Measurements from ENCODE around the gene ZNF385B.

ZNF385B gene

DNA sequence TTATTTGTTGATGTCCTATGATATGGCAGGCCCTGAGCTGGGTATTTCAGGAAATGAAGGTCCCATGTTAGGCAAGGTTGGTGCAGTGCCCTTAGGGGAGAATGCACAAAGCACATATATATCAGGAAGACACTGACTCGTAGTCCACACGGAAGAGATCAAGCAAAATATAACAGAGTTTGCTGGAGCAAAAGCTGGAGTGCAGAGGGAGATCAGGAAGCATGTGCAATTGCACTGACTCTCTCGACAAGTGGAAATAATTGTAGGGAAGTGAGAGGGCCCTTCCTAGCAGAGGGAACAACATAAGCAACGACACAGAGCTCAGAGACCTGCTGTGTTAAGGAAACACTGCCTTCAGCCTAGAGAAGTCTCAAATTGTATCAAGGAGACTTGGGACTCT is 4.2 kb downstream of the ZNF385B start:
- H3K9ac ChIP-seq (ENCODE audit: low read length in 5 of 5) = no peak overlapping the region
- peaks cover 3 to 19% (median 16%) of the 10 kb centered on the region in 5 donors for H3K27me3 ChIP-seq (ENCODE audit: control insufficient read depth in 5 of 5, insufficient read depth in 4 of 5, low read length in 5 of 5)
- no peak overlapping the region for H3K4me3 ChIP-seq (ENCODE audit: low read depth in 1 of 5, low read length in 5 of 5)
- H3K4me1 ChIP-seq (ENCODE audit: control insufficient read depth in 5 of 5, insufficient read depth in 5 of 5, low read length in 5 of 5) = peaks cover 0 to 20% (median 17%) of the 10 kb centered on the region in 5 donors
- H3K9me3 ChIP-seq (ENCODE audit: control insufficient read depth in 5 of 5, low read length in 5 of 5) = no peaks in the 10 kb centered on the region
- H3K27ac ChIP-seq (ENCODE audit: low read depth, low read length) = no peak overlapping the region
- no peaks in the 10 kb centered on the region for H3K36me3 ChIP-seq (ENCODE audit: control insufficient read depth in 5 of 5, insufficient read depth in 5 of 5, low read length in 5 of 5)

DNA sequence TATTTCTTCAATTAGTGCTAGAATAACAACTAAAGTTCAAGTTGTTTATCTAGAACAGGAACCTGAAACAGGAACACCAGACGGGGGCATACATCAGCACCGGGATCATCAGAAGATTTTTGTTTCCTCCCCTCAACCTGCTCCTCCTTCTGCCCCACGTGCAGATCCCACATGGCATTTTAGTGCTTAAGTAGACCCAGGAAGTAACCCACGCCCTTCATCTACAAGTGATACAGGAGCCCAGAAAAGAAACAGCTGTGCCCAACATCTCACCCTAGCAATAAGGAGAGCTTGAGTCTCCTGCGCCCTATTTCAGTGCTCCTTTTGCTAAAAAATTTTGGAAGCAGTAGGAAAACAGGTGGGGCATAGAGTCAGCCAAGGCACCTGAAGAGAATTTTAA is 5.2 kb downstream of the ZNF385B start:
- Histone ChIP-seq H3K4me3 (ENCODE audit: low read depth in 1 of 5, low read length in 5 of 5) (no peak overlapping the region), H3K9ac (ENCODE audit: low read length in 5 of 5) (no peak overlapping the region), H3K4me1 (ENCODE audit: control insufficient read depth in 5 of 5, insufficient read depth in 5 of 5, low read length in 5 of 5) (peaks cover 0 to 13% (median 10%) of the 10 kb centered on the region in 5 donors), H3K36me3 (ENCODE audit: control insufficient read depth in 5 of 5, insufficient read depth in 5 of 5, low read length in 5 of 5) (no peaks in the 10 kb centered on the region), H3K27ac (ENCODE audit: low read depth, low read length) (no peak overlapping the region), H3K9me3 (ENCODE audit: control insufficient read depth in 5 of 5, low read length in 5 of 5) (no peaks in the 10 kb centered on the region), H3K27me3 (ENCODE audit: control insufficient read depth in 5 of 5, insufficient read depth in 4 of 5, low read length in 5 of 5) (peaks cover 0 to 16% (median 10%) of the 10 kb centered on the region in 5 donors)

DNA sequence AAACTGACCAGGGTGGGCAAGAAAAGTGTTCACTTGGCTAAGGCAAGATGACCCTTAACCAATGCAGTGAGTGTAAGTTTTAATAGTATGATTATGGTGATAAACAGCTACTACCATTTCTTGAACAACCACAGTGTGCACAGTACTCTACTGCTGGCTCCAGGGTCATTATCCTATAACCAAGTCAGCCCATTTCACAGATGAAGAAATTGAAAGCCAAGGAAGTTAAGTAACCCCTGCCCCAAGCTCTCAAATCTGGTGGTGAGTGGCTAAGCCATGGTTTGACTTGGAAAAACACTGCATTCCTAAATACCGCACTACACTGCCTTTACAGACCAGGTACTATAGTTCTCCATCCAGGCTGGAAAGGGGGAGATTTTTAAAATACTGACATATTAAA is 5.7 kb downstream of the ZNF385B start:
- H3K4me1 ChIP-seq (ENCODE audit: control insufficient read depth in 5 of 5, insufficient read depth in 5 of 5, low read length in 5 of 5) = peaks cover 0 to 8% (median 6%) of the 10 kb centered on the region in 5 donors
- no peak overlapping the region for H3K9ac ChIP-seq (ENCODE audit: low read length in 5 of 5)
- H3K9me3 ChIP-seq (ENCODE audit: control insufficient read depth in 5 of 5, low read length in 5 of 5) = no peaks in the 10 kb centered on the region
- no peak overlapping the region for H3K27ac ChIP-seq (ENCODE audit: low read depth, low read length)
- H3K36me3 ChIP-seq (ENCODE audit: control insufficient read depth in 5 of 5, insufficient read depth in 5 of 5, low read length in 5 of 5) = no peaks in the 10 kb centered on the region
- no peak overlapping the region for H3K4me3 ChIP-seq (ENCODE audit: low read depth in 1 of 5, low read length in 5 of 5)
- peaks cover 0 to 13% (median 9%) of the 10 kb centered on the region in 5 donors for H3K27me3 ChIP-seq (ENCODE audit: control insufficient read depth in 5 of 5, insufficient read depth in 4 of 5, low read length in 5 of 5)

DNA sequence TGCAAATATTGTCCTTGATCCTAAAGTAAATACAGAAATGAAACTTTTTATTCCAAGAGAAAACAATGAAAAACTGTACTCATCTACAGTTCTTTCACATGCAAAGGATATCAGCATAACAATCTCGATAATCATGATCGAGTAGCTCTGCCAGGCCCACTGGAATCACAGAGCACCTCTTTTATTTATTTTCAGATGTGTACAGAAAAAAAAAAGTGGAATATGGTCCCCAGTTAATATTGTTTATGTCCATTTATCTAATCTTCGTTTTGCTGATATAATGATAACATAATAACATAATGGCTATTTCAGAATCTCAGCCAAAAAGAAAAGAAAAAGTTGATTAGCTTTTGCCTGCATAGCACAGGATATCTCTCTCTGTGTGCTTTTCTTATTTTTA is 6.5 kb downstream of the ZNF385B start:
- peaks cover 0 to 7% (median 2%) of the 10 kb centered on the region in 5 donors for H3K27me3 ChIP-seq (ENCODE audit: control insufficient read depth in 5 of 5, insufficient read depth in 4 of 5, low read length in 5 of 5)
- no peak overlapping the region for H3K9ac ChIP-seq (ENCODE audit: low read length in 5 of 5)
- no peak overlapping the region for H3K4me3 ChIP-seq (ENCODE audit: low read depth in 1 of 5, low read length in 5 of 5)
- no peak overlapping the region for H3K27ac ChIP-seq (ENCODE audit: low read depth, low read length)
- H3K9me3 ChIP-seq (ENCODE audit: control insufficient read depth in 5 of 5, low read length in 5 of 5) = no peaks in the 10 kb centered on the region
- H3K4me1 ChIP-seq (ENCODE audit: control insufficient read depth in 5 of 5, insufficient read depth in 5 of 5, low read length in 5 of 5) = peaks cover 0 to under 1% (median 0%) of the 10 kb centered on the region in 5 donors
- no peaks in the 10 kb centered on the region for H3K36me3 ChIP-seq (ENCODE audit: control insufficient read depth in 5 of 5, insufficient read depth in 5 of 5, low read length in 5 of 5)

DNA sequence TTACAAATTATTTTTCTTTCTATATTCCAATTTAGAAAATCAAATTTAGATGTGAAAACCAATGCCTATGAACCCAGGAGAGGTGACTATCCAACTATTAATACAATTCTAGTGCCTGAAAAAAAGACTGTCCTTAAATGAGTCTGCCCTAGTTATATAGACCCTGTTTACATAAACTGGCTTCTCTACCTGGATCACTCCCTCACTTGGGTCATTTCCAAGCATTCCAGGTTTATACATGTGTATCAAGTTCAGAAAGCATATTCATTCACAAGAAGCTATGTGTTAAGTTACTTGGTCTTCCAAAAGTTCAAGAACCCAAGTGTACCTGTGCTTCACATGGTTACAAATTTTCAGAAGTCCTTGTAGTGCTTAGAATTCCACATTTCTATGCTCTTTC is 8.3 kb downstream of the ZNF385B start:
- peaks cover 0 to 2% (median 0%) of the 10 kb centered on the region in 5 donors for H3K27me3 ChIP-seq (ENCODE audit: control insufficient read depth in 5 of 5, insufficient read depth in 4 of 5, low read length in 5 of 5)
- H3K9ac ChIP-seq (ENCODE audit: low read length in 5 of 5) = no peak overlapping the region

DNA sequence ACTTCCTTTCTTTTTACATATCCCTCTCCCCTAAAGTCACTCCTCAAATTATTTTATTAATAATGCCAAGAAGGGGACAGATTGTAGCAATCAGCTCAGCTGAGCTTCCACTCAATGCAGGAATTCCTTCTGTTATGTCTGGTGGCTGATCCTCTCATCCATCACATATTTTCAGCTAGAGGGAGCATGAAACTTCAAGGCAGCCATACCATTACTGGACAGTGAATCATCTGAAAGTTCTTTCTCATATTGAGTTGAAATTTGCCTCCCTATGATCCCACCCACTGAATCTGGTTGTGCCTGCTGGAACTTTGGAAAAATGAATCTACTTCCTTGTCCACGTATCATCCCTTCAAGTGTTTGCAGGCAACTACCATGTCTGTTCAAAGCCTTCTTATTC is 11.2 kb downstream of the ZNF385B start:
- H3K9me3 ChIP-seq (ENCODE audit: control insufficient read depth in 5 of 5, low read length in 5 of 5) = no peaks in the 10 kb centered on the region
- no peaks in the 10 kb centered on the region for H3K36me3 ChIP-seq (ENCODE audit: control insufficient read depth in 5 of 5, insufficient read depth in 5 of 5, low read length in 5 of 5)
- H3K4me1 ChIP-seq (ENCODE audit: control insufficient read depth in 5 of 5, insufficient read depth in 5 of 5, low read length in 5 of 5) = no peaks in the 10 kb centered on the region
- no peak overlapping the region for H3K9ac ChIP-seq (ENCODE audit: low read length in 5 of 5)
- H3K27me3 ChIP-seq (ENCODE audit: control insufficient read depth in 5 of 5, insufficient read depth in 4 of 5, low read length in 5 of 5) = no peaks in the 10 kb centered on the region
- H3K4me3 ChIP-seq (ENCODE audit: low read depth in 1 of 5, low read length in 5 of 5) = no peak overlapping the region
- H3K27ac ChIP-seq (ENCODE audit: low read depth, low read length) = no peak overlapping the region

More for the DNA sequence above, 8.3 kb downstream of the ZNF385B start:
- no peak overlapping the region for H3K4me3 ChIP-seq (ENCODE audit: low read depth in 1 of 5, low read length in 5 of 5)
- no peaks in the 10 kb centered on the region for H3K4me1 ChIP-seq (ENCODE audit: control insufficient read depth in 5 of 5, insufficient read depth in 5 of 5, low read length in 5 of 5)
- no peak overlapping the region for H3K27ac ChIP-seq (ENCODE audit: low read depth, low read length)
- no peaks in the 10 kb centered on the region for H3K9me3 ChIP-seq (ENCODE audit: control insufficient read depth in 5 of 5, low read length in 5 of 5)
- no peaks in the 10 kb centered on the region for H3K36me3 ChIP-seq (ENCODE audit: control insufficient read depth in 5 of 5, insufficient read depth in 5 of 5, low read length in 5 of 5)

DNA sequence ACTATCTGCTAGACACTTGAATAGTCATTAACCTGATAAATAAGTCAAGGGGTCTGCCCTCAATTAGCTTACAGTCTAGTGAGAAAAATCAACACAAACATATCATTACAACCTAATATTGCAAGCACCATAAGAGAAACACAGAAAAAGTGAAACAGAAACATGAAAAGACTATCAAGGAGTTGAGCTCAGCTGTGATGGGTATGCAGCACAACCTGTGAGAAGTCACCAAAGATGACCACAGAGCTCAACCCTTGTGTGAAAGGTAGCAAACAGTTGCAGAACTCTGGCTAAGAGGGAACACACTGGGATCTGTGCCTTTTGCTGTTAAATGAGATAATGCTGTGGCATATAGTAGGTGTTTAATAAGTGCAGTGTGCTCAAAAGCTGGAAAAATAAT is 11.7 kb downstream of the ZNF385B start:
- H3K27ac ChIP-seq (ENCODE audit: low read depth, low read length) = no peak overlapping the region
- no peak overlapping the region for H3K4me3 ChIP-seq (ENCODE audit: low read depth in 1 of 5, low read length in 5 of 5)
- H3K36me3 ChIP-seq (ENCODE audit: control insufficient read depth in 5 of 5, insufficient read depth in 5 of 5, low read length in 5 of 5) = no peaks in the 10 kb centered on the region
- H3K4me1 ChIP-seq (ENCODE audit: control insufficient read depth in 5 of 5, insufficient read depth in 5 of 5, low read length in 5 of 5) = no peaks in the 10 kb centered on the region
- H3K9me3 ChIP-seq (ENCODE audit: control insufficient read depth in 5 of 5, low read length in 5 of 5) = no peaks in the 10 kb centered on the region
- H3K9ac ChIP-seq (ENCODE audit: low read length in 5 of 5) = no peak overlapping the region
- H3K27me3 ChIP-seq (ENCODE audit: control insufficient read depth in 5 of 5, insufficient read depth in 4 of 5, low read length in 5 of 5) = no peaks in the 10 kb centered on the region

DNA sequence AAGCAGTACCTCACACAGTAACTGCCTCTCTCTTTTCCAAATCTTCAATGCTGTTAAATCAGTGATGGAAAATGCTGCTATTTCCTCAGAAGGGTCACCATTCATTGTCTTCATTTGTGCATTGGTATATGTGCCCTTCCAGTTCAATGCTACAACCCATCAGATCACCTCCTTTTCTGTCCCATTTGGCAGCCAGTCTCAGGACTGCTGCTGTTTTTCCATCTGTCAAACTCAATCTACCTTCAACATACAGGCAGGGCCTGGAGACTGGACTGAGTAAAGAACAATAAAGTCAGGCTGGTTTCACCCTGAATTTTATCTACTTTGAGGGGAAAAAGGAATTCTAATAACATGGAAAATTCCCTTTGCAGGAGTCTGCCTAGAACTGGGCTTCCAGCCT is 17.9 kb downstream of the ZNF385B start:
- Histone ChIP-seq H3K27me3 (ENCODE audit: control insufficient read depth in 5 of 5, insufficient read depth in 4 of 5, low read length in 5 of 5) (no peaks in the 10 kb centered on the region), H3K4me3 (ENCODE audit: low read depth in 1 of 5, low read length in 5 of 5) (no peak overlapping the region), H3K4me1 (ENCODE audit: control insufficient read depth in 5 of 5, insufficient read depth in 5 of 5, low read length in 5 of 5) (no peaks in the 10 kb centered on the region), H3K36me3 (ENCODE audit: control insufficient read depth in 5 of 5, insufficient read depth in 5 of 5, low read length in 5 of 5) (no peaks in the 10 kb centered on the region), H3K9ac (ENCODE audit: low read length in 5 of 5) (no peak overlapping the region), H3K27ac (ENCODE audit: low read depth, low read length) (no peak overlapping the region), H3K9me3 (ENCODE audit: control insufficient read depth in 5 of 5, low read length in 5 of 5) (no peaks in the 10 kb centered on the region)

DNA sequence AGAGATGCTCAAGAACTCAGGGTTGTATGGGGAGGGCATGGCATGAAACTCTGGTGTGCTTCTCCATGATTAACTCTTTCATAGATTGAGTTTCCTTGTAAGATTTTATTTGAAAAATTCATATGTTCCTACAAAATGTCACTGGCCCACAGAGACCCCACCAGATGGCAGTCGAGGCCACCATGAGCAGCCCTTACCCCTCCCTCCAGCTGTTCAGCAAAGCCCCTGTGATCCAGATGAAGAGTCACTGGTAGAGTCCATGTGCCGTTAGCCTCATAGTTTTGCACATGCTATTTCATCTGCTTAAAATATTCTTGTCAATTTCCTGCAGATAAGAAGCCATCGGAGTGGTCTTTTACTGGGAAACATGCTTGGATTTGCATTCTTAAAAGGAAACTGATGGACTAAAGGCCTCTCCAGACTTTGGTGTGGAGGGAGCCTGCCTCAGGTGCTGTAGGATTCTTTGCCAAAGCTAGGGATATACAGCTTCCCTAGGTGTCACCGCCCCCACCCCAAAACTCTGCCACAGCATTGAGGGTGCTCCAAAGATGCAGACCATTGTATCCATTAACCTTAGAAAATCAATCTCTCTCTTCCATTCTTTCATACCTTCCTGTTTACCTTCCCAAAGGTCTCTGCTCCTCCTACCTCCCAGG is 18.8 kb downstream of the ZNF385B start:
- Histone ChIP-seq H3K36me3 (ENCODE audit: control insufficient read depth in 5 of 5, insufficient read depth in 5 of 5, low read length in 5 of 5) (no peaks in the 10 kb centered on the region), H3K4me1 (ENCODE audit: control insufficient read depth in 5 of 5, insufficient read depth in 5 of 5, low read length in 5 of 5) (no peaks in the 10 kb centered on the region)

DNA sequence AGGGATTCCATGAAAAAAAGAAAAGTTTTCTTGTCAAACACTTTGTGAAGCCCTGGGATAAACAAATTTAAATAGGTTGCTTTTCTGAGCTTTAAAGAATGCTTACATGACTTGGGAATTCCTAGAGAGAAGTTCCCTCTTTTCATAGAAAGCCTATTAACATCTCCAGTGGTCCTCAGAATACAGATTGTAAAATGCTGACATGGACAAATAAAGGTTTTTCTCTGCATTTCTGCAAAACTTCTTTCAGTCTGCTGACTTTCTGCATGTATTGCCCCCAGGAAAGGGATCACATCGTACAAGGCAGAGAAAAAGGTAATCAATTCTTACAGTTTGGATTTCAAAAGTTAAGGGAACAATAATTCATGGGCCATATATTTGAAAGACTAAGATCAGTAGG is 20.6 kb downstream of the ZNF385B start:
- Histone ChIP-seq H3K9ac (ENCODE audit: low read length in 5 of 5) (no peak overlapping the region), H3K4me1 (ENCODE audit: control insufficient read depth in 5 of 5, insufficient read depth in 5 of 5, low read length in 5 of 5) (no peaks in the 10 kb centered on the region), H3K36me3 (ENCODE audit: control insufficient read depth in 5 of 5, insufficient read depth in 5 of 5, low read length in 5 of 5) (no peaks in the 10 kb centered on the region), H3K27me3 (ENCODE audit: control insufficient read depth in 5 of 5, insufficient read depth in 4 of 5, low read length in 5 of 5) (no peaks in the 10 kb centered on the region), H3K9me3 (ENCODE audit: control insufficient read depth in 5 of 5, low read length in 5 of 5) (no peaks in the 10 kb centered on the region), H3K4me3 (ENCODE audit: low read depth in 1 of 5, low read length in 5 of 5) (no peak overlapping the region), H3K27ac (ENCODE audit: low read depth, low read length) (no peak overlapping the region)

More for the DNA sequence above, 18.8 kb downstream of the ZNF385B start:
- Histone ChIP-seq H3K9ac (ENCODE audit: low read length in 5 of 5) (no peak overlapping the region), H3K9me3 (ENCODE audit: control insufficient read depth in 5 of 5, low read length in 5 of 5) (no peaks in the 10 kb centered on the region), H3K4me3 (ENCODE audit: low read depth in 1 of 5, low read length in 5 of 5) (no peak overlapping the region), H3K27ac (ENCODE audit: low read depth, low read length) (no peak overlapping the region), H3K27me3 (ENCODE audit: control insufficient read depth in 5 of 5, insufficient read depth in 4 of 5, low read length in 5 of 5) (no peaks in the 10 kb centered on the region)

Measured in subcutaneous abdominal adipose tissue (tissue), 5 donors.